G401 (cell line): ENCODE results near the gene SENP5. TPM values are rescaled to one million over a fixed set of nuclear protein-coding genes. Genes with fewer than 3 reads are reported as not detected.
"Not testable (repeated sequence)": the region's sequence is repeated elsewhere in the genome, so short reads cannot be mapped to it uniquely, and the experiment has no call there.

ENCODE experiments used
- DNase-seq: peaks from one replicate; pipeline ENCODE4 v3.0.0-alpha.2; 2015; ENCODE audit warnings: low spot score
- in situ Hi-C: cut with HindIII; loops from 2 replicates; pipeline ENCODE4 v1.10.0; 2016; ENCODE audit warnings: low sequenced_read_pairs, mixed read lengths
- total RNA-seq: library from RNA; depleted of rRNA; stranded (reverse); fragments of >200 nt; shearing (Covaris generic); gene quantifications from 2 replicates; pipeline ENCODE4 v1.2.3, GENCODE V29; 2014

Gene SENP5
- total RNA-seq, 1 experiment from 2014 or later, result 37.7 TPM

DNA sequence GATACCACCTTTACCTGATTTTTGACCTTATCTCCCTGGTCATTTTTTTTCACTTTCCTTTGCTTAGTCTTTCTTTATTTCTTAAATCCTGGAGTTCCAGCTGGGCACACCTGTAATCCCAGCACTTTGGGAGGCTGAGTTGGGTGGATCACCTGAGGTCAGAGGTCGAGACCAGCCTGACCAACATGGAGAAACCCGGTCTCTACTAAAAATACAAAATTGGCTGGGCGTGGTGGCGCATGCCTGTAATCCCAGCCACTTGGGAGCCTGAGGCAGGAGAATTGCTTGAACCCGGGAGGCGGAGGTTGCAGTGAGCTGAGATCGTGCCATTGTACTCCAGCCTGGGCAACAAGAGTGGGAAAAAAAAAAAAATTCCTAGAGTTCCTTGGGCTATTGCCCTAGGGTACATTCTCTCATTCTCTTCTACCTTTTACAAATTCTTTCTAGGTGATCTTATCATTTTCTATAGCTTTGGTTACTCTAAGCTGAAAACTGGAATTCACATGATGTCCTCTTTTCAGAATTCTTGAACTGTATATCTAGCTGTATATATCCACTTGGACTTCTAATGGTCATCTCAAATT lies 6.9 kb downstream of the SENP5 start:
- in situ Hi-C loops, result not testable (repeated sequence)

DNA sequence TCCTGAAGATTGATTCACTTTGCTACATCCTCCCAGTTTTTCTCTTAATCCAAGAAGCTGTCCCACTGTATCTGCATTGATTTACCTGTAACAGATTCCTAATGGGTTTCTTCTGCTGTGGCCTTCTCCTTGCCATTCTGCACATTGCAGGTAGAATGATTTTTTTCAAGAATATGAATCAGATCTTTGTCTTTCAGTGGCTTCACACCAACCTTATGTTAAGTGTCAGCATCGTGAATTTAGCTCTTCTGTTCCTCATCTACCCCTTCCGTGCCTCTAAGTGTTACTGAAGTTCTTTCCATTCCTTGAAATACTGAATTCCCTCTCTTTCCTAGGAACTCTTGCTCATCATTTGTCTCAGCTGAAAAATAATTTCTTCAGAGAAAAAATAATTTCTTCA lies 7.5 kb downstream of the SENP5 start:
- in situ Hi-C loops, result no loop called here
- DNase-seq, result no peak

More for the DNA sequence above, 6.9 kb downstream of the SENP5 start:
- not testable (repeated sequence) for DNase-seq

DNA sequence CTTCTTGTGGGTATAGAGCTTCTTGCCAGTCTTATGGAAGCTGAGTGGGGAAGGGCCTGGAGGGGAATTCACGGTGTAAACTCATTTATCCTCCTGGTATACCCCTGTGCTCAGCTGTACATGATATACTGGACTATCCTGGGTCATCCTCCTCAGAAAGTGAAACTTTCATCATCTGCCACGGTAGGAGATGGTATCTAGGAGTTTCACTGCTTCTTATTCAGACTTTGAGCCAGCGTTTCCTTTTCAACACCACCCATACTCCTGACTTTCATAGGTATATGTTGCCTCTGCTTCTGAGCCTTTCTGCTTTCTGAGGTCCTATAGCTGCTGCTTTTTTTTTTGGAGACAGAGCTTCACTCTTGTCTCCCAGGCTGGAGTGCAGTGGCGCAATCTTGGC lies 15.6 kb downstream of the SENP5 start:
- in situ Hi-C loops, result no loop called here
- no peak for DNase-seq

DNA sequence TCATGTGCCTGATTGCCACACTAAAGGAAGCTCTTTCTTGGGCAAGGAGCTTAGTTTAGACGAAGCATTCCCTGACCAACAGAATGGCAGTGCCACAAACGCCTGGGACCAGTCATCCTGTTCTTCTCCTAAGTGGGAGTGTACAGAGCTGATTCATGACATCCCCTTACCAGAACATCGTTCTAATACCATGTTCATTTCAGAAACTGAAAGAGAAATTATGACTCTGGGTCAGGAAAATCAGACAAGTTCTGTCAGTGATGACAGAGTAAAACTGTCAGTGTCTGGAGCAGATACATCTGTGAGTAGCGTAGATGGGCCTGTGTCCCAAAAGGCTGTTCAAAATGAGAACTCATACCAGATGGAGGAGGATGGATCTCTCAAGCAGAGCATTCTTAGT lies 18.4 kb downstream of the SENP5 start:
- no peak for DNase-seq
- in situ Hi-C loops, result no loop called here

DNA sequence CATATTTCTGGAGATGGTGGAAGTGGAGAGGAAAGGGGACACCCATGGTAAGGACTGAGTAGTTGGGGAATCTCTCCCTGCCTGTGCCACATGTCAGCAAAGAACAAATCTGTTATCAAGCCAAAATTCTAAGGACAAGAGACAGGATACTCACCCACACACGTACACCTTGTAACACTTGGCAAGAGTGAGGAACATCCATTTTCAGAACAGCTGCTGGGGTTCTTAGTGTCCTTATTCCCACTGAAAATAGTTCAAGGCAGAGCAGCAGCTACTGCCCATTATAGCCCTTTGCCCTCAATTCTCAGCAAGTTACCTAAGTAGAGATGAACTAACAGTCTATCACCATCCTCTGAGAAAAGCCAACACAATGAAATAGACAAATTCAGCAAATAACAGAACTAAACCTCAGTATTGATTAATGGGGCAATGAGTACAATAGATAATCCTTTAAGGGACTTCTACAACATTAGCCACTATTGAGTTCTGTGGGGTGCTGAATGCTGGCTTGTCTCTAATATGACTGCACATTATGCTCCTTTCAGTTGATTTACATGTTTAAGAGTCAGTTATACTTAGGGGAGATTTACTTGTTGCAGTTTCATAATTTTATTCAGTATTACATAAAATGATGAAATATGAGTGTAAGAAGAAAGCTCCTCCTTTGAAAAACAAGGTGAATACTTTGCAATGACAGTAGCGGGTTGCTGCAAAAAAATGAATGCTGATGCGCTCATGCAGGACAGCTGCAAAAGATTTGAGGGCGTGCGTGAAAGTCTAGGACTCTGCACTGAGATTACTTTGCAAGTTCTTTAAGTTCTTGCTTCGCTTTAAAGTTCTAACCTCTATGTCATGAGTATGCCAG lies 22.4 kb downstream of the SENP5 start:
- DNase-seq, result peak; percentile 7
- in situ Hi-C loops, result no loop called here

DNA sequence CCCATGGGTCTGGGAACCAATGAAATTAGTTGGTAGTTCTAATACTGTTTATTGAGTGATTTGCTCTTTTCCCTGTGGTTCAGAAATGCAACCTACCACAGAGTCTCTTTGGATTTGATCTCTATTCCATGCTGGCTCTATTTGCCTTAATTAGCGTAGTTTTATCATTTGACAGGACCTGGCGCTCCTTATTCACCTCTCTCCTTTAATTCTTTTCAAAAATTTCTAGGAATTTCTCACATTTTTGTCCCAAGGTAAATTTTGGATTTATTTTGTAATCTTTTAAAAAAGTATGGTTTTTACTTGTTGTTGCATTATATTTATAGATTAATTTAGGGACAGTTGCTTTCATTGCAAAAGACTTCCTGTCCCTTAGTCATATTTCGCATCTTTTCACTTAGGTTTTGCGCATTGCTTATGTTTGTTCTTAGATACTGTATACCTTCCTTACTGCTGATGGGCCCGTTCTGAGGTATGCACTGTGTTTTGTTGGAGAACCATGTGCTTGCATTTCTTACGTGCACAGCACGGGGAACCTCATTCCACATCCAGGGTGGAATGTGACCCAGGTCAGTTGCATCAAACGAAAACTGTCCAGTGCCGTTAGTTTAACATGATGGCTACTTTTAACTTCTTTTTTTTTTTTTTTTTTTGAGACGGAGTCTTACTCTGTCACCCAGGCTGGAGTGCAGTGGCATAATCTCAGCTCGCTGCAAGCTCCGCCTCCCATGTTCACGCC lies 27.0 kb downstream of the SENP5 start:
- DNase-seq, result no peak
- in situ Hi-C loops, result no loop called here

DNA sequence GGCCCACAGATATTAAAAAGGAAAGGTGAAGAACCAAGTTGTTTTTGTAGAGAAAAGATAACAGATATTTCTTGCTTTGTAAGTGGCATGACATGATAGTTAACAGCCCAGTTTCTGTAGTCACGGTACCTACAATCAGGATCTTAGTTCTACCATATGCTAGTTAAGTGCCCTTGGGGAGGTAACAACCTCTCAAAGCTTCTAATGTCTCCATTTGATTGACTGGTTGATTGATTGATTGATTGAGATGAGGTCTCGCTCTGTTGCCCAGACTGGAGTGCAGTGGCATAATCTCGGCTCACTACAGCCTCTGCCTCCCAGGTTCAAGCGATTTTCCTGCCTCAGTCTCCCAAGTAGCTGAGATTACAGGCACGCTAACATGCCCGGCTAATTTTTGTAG lies 28.5 kb downstream of the SENP5 start:
- in situ Hi-C loops, result no loop called here
- DNase-seq, result no peak

DNA sequence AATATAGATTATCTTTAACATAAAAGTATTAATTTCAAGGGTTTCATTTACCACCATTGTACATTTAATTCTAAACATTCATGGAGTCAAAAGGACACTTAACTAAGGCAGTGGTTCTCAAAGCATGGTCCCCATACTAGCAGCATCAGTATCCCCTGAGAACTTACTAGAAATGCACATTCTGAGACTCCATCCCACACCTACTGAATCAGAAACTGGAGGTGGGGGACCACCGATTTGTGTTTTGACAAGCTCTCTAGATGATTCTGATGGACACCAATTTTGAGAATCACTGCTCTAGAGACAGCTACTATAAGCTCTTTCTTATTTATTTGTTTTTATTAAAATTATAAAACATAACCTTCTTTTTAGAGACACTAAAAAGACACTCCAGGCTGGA lies 34.0 kb downstream of the SENP5 start:
- in situ Hi-C loops, result no loop called here
- DNase-seq, result no peak

DNA sequence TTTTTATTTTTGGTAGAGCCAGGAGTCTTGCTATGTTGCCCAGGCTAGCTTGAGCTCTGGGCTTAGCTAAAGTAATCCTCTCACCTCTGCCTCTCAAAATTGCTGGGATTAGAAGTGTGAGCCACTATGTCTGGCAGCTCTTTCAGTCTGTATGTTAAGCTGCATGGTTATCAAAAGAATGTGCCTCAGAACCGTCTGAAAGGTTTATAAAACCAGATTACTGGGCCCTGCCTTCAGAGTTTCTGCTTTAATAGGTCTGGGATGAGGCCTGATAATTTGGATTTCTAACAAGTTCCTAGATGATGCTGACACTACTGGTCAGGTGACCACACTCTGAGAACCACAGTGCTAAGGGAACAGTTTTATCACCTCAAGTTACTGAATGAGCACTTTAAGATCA lies 34.6 kb downstream of the SENP5 start:
- in situ Hi-C loops, result no loop called here
- no peak for DNase-seq

DNA sequence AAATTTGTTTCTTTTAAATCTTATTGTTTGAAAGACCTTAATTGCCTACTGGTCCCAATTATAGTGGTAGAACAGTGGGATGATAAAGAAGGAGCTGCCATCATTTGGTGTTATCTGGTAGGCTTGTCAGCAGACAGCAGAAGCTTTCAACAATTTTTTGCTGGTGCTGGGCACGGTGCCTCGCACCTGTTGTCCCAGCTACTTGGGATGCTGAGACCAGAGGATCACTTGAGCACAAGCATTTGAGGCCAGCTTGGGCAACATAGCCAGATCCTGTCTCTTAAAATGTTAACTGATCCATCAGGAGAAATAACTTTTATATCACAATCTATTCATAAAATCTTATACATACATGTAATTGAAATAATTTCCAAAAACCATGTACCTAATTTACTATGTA lies 36.0 kb downstream of the SENP5 start:
- in situ Hi-C loops, result no loop called here
- no peak for DNase-seq

DNA sequence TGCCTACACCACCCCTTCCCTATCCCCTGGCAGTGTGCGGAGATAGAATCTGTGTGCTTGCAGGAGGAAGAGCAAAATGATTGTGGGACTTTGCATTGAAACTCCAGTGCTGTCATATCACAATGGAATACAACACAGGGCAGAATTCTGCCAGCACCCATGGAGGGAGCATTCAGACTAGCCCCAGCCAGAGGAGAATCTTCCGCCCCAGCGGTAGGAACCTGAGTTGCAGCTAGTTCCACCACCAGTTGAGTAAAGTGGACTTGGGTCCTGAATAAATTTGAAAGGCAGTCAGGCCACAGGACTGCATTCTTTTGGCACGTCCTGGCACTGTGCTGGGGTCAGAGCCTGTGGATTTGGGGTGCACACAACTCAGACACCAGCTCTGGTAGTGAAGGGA lies 47.1 kb downstream of the SENP5 start:
- in situ Hi-C loops, result no loop called here
- DNase-seq, result no peak

DNA sequence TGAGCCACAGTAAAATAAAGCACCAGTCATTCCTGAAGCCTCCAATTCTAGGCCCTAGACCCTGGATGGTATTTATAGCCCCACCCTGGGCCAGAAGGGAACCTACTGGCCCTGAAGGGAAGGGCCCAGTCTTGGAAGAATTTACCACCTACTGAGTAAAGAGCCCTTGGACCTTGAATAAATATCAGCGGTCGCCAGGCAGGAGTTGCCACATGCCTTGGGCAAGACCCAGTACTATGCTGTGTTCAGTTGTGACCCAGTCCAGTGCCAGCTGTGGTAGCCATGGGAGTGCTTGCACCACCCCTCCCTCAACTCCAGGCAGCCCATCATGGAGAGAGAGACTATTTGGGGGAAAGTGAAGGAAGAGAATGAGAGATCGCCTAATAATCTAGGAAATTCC lies 47.7 kb downstream of the SENP5 start:
- DNase-seq, result no peak
- in situ Hi-C loops, result no loop called here

DNA sequence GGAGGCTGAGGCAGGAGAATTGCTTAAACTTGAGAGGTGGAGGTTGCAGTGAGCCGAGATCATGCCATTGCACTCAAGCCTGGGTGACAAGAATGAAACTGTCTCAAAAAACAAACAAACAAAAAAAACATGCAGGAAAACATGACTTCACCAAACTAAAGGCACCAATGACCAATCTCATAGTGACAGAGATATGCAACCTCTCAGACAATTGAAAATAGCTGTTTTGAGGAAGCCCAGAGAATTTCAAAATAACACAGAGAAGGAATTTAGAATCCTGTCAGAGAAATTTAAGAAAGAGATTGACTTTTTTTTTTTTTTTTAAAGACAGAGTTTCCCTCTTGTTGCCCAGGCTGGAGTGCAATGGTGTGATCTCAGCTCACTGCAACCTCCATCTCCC lies 48.5 kb downstream of the SENP5 start:
- in situ Hi-C loops, result no loop called here
- DNase-seq, result no peak

DNA sequence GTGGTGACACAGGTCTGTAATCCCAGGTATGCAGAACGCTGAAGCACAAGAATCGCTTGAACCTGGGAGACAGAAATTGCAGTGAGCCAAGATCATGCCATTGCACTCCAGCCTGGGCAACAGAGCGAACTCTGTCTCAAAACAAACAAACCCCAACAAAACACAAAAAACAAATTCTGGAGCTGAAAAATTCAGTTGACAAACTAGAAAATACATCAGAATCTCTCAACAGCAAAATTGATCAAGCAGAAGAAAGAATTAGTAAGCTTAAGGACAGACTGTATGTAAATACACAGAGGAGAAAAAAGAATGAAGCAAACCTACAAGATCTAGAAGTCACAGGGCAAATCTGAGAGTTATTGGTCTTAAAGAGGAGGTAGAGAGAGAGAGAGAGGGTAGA lies 49.3 kb downstream of the SENP5 start:
- in situ Hi-C loops, result no loop called here
- no peak for DNase-seq

DNA sequence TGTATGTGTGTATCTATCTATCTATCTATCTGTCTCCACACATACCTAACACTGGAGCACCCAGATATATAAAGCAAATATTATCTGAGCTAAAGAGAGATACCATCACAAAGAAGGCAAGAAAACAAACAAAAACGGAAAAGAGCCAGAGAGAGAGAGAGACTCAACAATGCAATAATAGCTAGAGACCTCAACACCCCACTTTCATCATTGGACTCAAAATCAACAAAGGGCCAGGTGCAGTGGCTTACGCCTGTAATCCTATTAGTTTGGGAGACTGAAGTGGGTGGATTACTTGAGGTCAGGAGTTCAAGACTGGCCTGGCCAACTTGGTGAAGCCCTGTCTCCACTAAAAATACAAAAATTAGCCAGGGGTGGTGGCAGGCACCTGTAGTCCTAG lies 51.2 kb downstream of the SENP5 start:
- DNase-seq, result no peak
- in situ Hi-C loops, result no loop called here

DNA sequence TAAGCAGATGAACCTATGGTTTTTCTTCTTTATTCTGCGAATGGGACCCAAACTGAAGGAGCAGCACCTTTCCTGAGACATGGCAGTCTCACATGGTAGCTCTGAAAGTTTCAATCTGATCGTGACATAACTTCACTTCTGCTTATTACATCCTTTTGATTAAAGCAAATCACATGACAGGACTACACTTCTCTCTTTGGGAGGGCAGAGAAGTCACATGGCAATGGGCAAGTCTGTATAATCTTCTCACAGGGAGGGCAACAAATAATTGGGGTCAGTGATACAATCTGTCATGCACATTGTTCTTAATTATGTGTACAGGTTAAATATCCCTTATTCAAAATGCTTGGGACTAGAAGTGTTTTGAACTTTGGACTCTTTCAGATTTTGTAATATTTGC lies 53.0 kb downstream of the SENP5 start:
- DNase-seq, result no peak
- in situ Hi-C loops, result no loop called here

DNA sequence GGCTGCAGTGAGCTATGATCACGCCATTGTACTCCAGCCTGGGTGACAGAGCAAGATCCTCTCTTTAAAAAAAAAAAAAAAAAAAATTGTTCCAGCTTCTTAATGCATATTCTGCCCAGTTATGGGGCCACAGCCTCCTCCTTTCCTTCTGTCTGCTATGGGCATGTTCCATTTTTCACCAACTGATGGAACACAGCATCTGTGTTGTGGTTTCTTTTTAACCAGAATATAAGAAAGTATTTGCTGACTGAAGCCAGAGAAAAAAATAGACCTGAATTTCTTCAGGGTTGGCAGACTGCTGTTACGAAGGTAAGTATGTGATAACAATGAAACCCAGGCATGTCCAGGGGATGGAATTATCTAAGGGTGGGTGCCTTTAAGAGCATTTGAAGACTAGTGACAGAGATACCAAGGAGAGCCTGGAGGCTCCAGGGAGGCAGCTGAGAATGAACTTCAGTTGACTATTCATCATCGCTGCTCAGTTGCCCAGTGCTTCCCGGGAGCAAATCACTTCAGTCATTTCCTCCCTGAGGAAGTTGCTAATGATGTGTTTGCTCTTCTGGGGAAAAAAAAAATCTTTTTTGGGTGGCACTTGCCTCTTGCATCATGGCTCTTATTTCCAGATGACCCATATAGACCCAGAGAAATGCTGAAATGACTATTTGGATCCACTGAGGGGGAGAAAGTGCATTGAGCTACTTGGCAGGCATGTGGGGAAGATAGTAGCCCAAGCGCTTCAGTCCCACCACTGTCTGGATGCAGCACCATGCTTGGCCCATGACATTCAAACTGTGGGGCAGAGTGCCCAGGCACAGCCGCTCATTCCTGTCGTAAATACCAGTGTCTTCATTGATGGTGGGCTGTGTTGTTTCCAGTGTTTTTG lies 60.1 kb downstream of the SENP5 start:
- in situ Hi-C loops, result no loop called here
- DNase-seq, result no peak

DNA sequence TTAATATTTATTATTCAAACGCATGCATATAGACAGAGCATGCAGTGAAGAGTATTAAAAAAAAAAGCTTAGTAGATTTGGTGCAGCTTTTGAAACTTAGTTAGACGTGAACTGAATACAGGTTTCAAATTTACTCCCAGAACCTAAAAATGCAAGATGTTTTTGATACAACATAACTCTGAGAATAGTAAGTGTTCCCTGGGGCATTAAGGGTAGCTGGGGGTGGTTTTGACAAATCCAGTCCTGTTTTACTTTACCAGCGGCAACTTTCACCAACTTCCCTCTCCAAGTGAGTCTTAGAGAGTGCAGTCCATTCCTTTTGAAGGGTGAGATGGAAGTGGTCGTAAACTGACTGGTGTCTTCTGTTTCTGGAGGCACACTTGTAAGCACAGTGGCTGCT lies 63.4 kb downstream of the SENP5 start:
- in situ Hi-C loops, result no loop called here
- no peak for DNase-seq

DNA sequence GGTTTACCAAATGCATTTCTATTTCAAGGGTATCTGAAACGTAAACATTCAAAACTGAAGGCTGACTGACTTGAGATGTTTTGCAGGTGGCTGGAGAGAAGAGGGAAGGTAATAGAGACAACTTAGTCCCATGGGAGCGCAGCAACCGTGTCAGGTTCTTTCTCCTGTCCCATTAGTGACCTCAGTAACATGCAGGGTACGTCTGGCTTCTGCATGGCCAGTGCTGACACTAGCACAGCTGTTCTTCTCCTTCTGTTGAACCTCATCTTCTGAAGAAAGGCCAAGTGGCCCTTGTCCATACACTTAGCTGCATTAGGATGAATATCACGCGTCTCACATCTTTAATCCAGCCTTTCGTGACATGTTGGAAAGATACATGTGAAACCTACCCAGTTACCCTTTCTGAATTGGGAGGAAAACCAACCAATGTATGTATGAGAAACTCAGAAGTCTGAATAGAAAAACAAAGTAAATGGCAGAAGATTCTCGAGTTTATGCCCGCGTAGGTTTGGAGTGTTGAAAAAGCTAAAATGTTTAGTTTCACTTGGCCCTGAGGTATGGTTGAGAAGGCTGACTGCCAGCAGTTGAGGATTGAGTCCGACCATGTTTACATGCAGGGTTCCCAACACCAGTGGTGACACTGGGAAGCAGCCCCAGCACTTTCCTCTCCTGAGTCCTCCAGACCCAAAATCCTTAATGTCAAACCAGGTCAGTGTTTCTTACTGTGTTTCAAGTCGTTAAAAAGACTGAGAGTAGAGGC lies 64.3 kb downstream of the SENP5 start:
- DNase-seq, result no peak
- in situ Hi-C loops, result no loop called here
